ENCODE results near the gene MGAT3.

GRCh38 chr22:39497429-39497828 is 40.6 kb downstream of the MGAT3 start:
- TF ChIP-seq CTCF (IDR thresholded peaks at IDR 0.05 in 2 of 3, conservative IDR thresholded peaks at IDR 0.05 in 1 of 3; ENCODE audit: borderline replicate concordance in 1 of 3, insufficient read depth in 1 of 3, low read depth in 2 of 3, low read length in 2 of 3) (no peak), POLR2AphosphoS5 (IDR thresholded peaks at IDR 0.05; ENCODE audit: low read depth, low read length) (no peak), ZBTB33 (IDR thresholded peaks at IDR 0.05; ENCODE audit: extremely low read depth, insufficient replicate concordance, low read length) (no peak), CBX3 (IDR thresholded peaks at IDR 0.05; ENCODE audit: low read depth) (no peak), POLR2A (IDR thresholded peaks at IDR 0.05; ENCODE audit: borderline replicate concordance, extremely low read depth, insufficient read depth, insufficient read length) (no peak), SIN3A (IDR thresholded peaks at IDR 0.05; ENCODE audit: low read depth) (no peak), CEBPB (IDR thresholded peaks at IDR 0.05; ENCODE audit: low read depth) (no peak), RAD21 (IDR thresholded peaks at IDR 0.05; ENCODE audit: low read depth) (no peak)
- TF ChIP-seq, protein P1, sequence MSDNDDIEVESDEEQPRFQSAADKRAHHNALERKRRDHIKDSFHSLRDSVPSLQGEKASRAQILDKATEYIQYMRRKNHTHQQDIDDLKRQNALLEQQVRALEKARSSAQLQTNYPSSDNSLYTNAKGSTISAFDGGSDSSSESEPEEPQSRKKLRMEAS (IDR thresholded peaks at IDR 0.05): no peak

Data from HCT116 (cell line).